Measurements from ENCODE around the gene NEURL3.
A peak's percentile ranks its signal among the peaks of the same experiment; 100 is the strongest.

NEURL3 gene

GRCh38 chr2:96503637-96504243, 1.4 kb downstream of the NEURL3 start:
- DNase-seq (ENCODE audit: low read depth): no peak
- no peak overlapping the region for H3K4me3 ChIP-seq (ENCODE audit: low read depth, low read length)
- no peak for TF ChIP-seq CTCF (IDR thresholded peaks at IDR 0.05; ENCODE audit: insufficient read depth, low read depth, low read length, missing control alignments)

GRCh38 chr2:96502891-96503636, 2.1 kb downstream of the NEURL3 start:
- no peak overlapping the region for H3K4me3 ChIP-seq (ENCODE audit: low read depth, low read length)
- TF ChIP-seq CTCF (IDR thresholded peaks at IDR 0.05; ENCODE audit: insufficient read depth, low read depth, low read length, missing control alignments): no peak
- peak; percentile 51 for DNase-seq (ENCODE audit: low read depth)

- H3K4me3 ChIP-seq (ENCODE audit: low read depth, low read length): no peak overlapping the region
- no peak for TF ChIP-seq CTCF (IDR thresholded peaks at IDR 0.05; ENCODE audit: insufficient read depth, low read depth, low read length, missing control alignments)
- DNase-seq (ENCODE audit: low read depth): no peak
These were observed 3.0 kb downstream of the NEURL3 start for GRCh38 chr2:96501886-96502810.

GRCh38 chr2:96501471-96501874, 3.7 kb downstream of the NEURL3 start:
- DNase-seq (ENCODE audit: low read depth): peak; percentile 81
- TF ChIP-seq CTCF (IDR thresholded peaks at IDR 0.05; ENCODE audit: insufficient read depth, low read depth, low read length, missing control alignments): no peak
- H3K4me3 ChIP-seq (ENCODE audit: low read depth, low read length): no peak overlapping the region

DNA sequence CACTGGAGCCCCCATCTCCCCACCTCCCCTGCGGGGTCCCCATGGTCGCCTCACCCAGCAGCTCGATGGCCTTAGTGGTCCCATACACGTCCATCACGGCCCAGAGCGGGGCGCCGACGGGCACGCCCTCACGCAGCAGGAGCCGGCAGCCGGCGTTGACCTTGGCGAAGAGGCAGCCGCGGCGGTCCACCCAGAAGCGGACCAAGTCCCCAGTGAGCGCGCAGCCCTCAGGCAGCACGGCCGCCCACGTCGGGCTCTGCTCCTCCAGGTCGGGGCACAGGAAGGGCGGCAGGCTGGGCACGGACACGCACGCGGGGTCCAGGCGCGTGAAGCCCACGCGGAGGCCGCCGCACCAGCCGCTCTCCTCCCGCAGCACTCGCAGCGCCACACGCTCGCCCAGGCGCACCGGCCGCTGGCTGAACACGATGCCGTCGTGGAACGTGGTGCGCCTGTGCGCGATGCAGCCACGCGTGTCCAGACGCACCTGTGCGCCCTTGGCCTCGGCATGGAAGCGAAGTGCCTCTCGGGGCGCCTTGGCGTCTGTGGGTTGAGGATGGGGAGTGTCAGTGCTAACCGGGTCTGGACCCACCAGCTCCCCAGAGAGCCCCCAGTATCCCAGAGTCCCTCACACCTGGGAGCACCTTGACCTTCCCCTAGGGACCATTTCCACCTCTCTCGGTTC, 4.6 kb downstream of the NEURL3 start:
- TF ChIP-seq CTCF (IDR thresholded peaks at IDR 0.05; ENCODE audit: insufficient read depth, low read depth, low read length, missing control alignments): no peak
- no peak for DNase-seq (ENCODE audit: low read depth)
- H3K4me3 ChIP-seq (ENCODE audit: low read depth, low read length): no peak overlapping the region
